ENCODE results near the gene WFIKKN1. TPM values are rescaled to one million over a fixed set of nuclear protein-coding genes. Genes with fewer than 3 reads are reported as not detected.

WFIKKN1 gene
- total and polyA plus RNA-seq, 2 of the 13 experiments (the other 11 are each of a cell fraction or from before 2014, with no cell fraction given), result 1.7 to 4.9 TPM

GRCh38 chr16:648071-648780 is 17.4 kb downstream of the WFIKKN1 start (continued):
- TF ChIP-seq YY1 (IDR thresholded peaks at IDR 0.05; ENCODE audit: insufficient read depth, insufficient replicate concordance, low read depth, low read length), result peak; percentile 83
- TF ChIP-seq AKAP8 (CRISPR knock-in tag; IDR thresholded peaks at IDR 0.05), result peak; percentile 86; the same call in 1 of the 2 replicates
- TF ChIP-seq MIXL1 (CRISPR knock-in tag; IDR thresholded peaks at IDR 0.05), result 0 out of 2 replicates have a peak, but pooled peaks have one; percentile 28
- 0 out of 2 replicates have a peak, but pooled peaks have one; percentile 23 for TF ChIP-seq NFIC (IDR thresholded peaks at IDR 0.05; ENCODE audit: low read length)
- TF ChIP-seq ZBTB7B (CRISPR knock-in tag; IDR thresholded peaks at IDR 0.05), result 0 out of 2 replicates have a peak, but pooled peaks have one; percentile 39
- TF ChIP-seq, protein P1, sequence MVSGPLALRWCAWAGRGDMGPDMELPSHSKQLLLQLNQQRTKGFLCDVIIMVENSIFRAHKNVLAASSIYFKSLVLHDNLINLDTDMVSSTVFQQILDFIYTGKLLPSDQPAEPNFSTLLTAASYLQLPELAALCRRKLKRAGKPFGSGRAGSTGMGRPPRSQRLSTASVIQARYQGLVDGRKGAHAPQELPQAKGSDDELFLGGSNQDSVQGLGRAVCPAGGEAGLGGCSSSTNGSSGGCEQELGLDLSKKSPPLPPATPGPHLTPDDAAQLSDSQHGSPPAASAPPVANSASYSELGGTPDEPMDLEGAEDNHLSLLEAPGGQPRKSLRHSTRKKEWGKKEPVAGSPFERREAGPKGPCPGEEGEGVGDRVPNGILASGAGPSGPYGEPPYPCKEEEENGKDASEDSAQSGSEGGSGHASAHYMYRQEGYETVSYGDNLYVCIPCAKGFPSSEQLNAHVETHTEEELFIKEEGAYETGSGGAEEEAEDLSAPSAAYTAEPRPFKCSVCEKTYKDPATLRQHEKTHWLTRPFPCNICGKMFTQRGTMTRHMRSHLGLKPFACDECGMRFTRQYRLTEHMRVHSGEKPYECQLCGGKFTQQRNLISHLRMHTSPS (CRISPR knock-in tag; IDR thresholded peaks at IDR 0.05; ENCODE audit: low read depth), result peak; percentile 97
- TF ChIP-seq ZHX1 (CRISPR knock-in tag; IDR thresholded peaks at IDR 0.05; ENCODE audit: low read depth), result peak; percentile 81; the same call in 1 of the 2 replicates
- TF ChIP-seq SP5 (CRISPR knock-in tag; IDR thresholded peaks at IDR 0.05; ENCODE audit: borderline replicate concordance, low read depth), result peak; percentile 38; the same call in 1 of the 2 replicates
- TF ChIP-seq, protein P2, sequence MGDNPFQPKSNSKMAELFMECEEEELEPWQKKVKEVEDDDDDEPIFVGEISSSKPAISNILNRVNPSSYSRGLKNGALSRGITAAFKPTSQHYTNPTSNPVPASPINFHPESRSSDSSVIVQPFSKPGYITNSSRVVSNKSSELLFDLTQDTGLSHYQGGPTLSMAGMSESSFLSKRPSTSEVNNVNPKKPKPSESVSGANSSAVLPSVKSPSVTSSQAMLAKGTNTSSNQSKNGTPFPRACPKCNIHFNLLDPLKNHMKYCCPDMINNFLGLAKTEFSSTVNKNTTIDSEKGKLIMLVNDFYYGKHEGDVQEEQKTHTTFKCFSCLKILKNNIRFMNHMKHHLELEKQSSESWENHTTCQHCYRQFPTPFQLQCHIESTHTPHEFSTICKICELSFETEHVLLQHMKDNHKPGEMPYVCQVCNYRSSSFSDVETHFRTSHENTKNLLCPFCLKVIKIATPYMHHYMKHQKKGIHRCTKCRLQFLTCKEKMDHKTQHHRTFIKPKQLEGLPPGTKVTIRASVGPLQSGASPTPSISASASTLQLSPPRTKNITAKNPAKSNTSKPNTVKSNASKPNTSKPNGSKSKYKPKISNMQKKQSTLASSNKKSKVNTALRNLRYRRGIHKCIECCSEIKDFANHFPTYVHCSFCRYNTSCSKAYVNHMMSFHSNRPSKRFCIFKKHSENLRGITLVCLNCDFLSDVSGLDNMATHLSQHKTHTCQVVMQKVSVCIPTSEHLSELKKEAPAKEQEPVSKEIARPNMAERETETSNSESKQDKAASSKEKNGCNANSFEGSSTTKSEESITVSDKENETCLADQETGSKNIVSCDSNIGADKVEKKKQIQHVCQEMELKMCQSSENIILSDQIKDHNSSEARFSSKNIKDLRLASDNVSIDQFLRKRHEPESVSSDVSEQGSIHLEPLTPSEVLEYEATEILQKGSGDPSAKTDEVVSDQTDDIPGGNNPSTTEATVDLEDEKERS (CRISPR knock-in tag; IDR thresholded peaks at IDR 0.05), result 0 out of 2 replicates have a peak, but pooled peaks have one; percentile 8
- TF ChIP-seq TEAD3 (CRISPR knock-in tag; optimal IDR thresholded peaks at IDR 0.05; ENCODE audit: borderline replicate concordance), result peak; percentile 56
